SIG-M5 (cell line): Measurements from ENCODE around the gene PDE11A.
"Not testable (repeated sequence)": the region's sequence is repeated elsewhere in the genome, so short reads cannot be mapped to it uniquely, and the experiment has no call there.

Experiments
- DNase-seq: peaks from one replicate; lab custom pipeline; 2025; lab: John Stamatoyannopoulos, UW

The PDE11A gene

GRCh38 chr2:178072383-178073301 is at the start of gene PDE11A:
TSS of gene PDE11A (minus strand) at chr2:178072777. CDS start at chr2:178072437, 340 bp downstream.
- no peak for DNase-seq

DNA sequence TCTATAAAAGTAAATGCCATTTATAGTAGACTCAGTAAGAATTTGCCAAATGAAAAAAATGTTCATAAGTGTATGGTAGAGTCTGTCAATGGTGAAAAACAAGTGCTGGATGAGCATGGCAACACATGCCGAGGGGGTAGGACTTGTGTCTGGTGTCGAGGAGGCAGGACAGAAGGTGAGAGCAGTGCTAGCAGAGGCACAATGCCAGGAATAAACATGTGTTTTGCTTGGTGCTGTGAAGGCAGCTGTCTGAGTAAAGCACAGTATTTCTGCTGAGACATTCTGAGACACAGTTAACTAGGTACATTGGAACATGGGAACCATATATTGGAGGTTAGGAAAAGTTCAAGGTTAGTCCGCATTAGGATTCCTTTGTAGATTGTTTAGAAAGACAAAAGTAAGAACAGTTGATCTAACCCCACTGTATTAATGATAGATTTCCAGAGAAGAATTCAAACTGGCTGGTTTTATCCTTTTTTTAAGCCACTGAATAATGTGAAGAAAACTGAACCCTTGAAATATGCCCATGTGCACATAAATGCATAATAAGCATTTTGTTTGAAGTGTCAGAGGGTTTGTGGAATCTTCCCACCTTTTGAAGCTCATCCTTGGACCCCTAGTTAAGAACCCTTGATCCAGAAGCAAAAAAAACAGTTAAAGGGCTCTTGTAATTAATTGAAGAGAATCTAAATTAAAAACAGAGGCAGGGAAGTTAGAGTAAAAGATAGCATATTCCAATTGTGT is 46.8 kb upstream of the PDE11A start:
- no peak for DNase-seq

DNA sequence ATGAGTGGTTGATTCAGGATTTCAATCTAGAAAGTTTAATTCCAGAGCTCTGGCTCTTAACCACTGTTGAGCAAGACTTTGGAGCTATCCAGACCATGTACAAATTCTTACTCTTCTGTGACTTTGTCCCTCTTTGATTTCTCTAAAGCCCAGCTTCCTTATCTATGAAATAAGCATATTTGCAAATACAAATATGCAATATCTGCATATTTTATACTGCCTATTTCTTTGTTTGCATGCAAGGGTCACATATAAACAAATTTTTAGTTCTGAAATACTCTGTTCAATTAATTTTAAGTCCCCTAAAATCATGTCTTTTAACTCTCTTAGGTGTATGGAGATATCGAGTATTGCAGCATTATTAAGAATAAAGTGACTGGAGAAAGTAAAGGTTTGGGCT is 45.1 kb upstream of the PDE11A start:
- no peak for DNase-seq

GRCh38 chr2:178115271-178115670 is 42.7 kb upstream of the PDE11A start:
- no peak for DNase-seq

DNA sequence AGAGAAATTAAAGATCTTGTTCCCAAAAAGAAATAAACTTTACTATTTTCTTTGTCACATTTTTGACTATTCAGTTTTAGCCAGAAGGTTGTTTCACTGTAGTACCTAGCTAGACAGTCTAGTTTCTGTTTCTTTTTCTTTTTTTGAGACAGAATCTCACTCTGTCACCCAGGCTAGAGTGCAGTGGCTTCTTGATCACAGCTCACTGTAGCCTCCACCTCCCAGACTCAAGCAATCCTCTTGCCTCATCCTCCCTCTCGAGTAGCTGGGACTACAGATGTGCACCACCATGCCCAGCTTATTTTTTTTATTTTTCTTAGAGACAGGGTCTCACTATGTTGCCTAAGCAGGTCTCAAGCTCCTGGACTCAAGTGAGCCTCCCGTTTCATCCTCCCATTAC is 41.9 kb upstream of the PDE11A start:
- no peak for DNase-seq

DNA sequence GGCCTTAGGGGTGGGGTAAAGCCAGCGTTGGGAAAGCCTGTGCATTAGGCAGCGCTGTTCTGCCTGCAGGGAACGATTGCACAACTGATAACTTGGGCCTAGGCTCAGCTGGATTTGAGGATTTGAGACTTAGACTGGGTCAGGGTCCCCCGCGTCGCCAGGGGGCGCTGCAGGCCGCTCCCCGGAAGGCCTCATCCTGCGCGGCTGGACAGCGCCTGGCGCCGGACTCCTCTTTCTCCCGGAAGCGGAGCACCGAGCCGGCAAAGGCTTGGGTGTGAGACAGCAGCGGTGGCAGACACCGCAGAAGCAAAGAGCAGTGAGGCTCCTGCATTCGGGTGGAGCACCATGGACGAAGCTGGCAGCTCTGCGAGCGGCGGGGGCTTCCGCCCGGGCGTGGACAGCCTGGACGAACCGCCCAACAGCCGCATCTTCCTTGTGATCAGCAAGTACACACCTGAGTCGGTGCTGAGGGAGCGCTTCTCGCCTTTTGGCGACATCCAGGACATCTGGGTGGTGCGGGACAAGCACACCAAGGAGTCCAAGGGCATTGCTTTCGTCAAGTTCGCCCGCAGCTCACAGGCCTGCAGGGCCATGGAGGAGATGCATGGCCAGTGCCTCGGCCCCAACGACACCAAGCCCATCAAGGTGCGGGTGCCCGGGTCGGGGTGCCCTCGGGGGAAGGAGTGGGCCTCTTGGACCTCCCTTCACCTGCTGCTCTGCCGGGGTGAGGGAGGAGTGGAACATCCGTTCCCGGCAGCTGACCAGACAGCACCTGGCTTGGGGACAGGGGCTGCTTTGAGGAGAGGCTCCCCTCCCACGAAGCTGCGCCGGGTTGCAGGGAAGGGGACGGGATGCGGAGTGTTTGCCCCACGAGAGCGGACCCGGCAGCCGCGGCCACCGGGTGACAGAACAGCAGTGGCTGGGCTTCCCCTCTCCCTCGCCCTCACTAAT is 39.9 kb upstream of the PDE11A start, which contains the start of gene RBM45:
TSS of gene RBM45 (plus strand) at position 236 of the 951 bp plus-strand sequence. CDS start at position 346, 110 bp downstream.
- peak; percentile 51 for DNase-seq

GRCh38 chr2:178111743-178112142 is 39.2 kb upstream of the PDE11A start:
- no peak for DNase-seq

DNA sequence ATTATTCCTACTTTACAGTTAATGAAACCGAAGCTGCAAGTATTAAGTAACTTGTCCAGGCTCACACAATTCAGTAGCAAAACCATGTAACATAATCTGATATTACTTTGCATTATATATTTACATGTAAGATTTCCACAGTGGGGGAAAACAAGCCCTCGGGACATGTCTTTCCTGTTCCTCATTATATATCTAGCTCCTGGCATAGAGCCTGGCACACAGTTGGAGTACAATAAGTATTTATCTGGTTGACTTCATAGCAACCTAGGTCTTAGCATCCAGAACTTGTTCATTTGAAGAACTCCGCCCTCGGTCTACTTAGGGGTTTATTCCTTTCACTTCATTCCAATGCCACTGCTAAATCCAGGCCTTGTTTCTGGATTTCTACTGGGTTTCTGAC is 38.1 kb upstream of the PDE11A start:
- no peak for DNase-seq

- no peak for DNase-seq
Measured at GRCh38 chr2:178109813-178110212, 37.2 kb upstream of the PDE11A start.

DNA sequence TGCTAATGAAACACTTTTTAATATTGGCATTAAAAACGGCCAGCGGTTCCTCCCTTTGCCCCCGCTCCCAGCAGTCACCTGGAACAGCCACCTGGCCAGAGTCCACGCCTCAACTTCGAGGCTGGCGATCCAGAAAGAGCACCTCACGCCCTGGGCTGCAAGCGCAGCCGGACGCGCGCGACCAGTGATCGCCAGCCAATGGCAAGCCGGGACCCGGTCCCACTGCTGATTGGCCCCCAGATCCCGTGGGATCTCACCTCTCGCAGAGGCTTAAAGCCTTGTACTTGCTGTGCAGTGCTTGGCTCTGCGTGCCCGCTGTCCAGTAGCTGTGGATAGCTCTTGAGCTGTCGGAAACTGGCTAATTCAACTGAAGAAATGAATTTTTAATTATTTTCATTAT is 35.6 kb upstream of the PDE11A start:
- no peak for DNase-seq

GRCh38 chr2:178106053-178106452 is 33.5 kb upstream of the PDE11A start:
- no peak for DNase-seq

DNA sequence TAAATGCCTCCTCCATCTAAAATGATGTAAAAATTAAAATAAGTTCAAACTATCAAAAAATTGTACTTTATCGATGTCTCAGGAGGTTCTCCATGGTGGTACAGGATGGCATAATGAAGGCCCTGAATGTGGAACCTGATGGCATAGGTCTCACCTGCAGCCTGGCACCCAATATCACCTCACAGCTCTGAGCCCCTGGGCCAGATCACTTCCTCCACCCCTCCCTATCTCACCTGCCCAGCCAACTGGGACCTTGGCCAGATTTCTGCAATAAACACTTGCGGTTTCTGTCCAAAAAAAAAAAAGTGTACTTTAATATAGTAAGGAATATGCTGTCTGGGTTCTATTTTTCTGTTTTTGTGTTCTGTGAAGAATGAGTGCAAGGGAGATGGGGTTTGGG is 33.0 kb upstream of the PDE11A start:
- DNase-seq, result no peak

- DNase-seq, result no peak
Measured at GRCh38 chr2:178101321-178102079, 28.9 kb upstream of the PDE11A start.

GRCh38 chr2:178093471-178093870 is 20.9 kb upstream of the PDE11A start:
- no peak for DNase-seq

DNA sequence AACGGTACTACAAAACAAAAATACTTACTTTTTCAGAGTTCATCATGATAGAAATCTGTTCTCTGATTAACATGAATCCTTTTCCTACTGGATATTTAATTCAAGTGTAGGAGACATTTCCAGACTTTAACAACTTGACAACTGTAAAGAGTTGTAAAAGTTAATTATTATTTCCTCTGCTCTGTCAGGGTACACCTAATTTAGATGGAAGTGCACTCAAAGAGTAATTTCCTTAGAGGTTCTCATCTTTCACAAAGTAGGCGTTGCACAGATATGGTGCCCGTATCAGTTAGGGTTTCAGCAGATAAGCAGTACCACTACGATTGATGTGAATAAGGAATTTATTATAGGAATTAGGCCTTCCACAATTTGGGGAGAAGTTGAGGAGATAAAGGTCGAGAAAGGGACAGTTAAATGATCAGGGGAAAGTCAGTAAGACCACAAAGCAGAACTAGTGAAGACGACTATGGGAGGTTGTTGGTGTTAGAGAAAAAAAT is 16.2 kb upstream of the PDE11A start:
- DNase-seq, result no peak

- DNase-seq, result no peak
Measured at GRCh38 chr2:178084273-178084672, 11.7 kb upstream of the PDE11A start.

DNA sequence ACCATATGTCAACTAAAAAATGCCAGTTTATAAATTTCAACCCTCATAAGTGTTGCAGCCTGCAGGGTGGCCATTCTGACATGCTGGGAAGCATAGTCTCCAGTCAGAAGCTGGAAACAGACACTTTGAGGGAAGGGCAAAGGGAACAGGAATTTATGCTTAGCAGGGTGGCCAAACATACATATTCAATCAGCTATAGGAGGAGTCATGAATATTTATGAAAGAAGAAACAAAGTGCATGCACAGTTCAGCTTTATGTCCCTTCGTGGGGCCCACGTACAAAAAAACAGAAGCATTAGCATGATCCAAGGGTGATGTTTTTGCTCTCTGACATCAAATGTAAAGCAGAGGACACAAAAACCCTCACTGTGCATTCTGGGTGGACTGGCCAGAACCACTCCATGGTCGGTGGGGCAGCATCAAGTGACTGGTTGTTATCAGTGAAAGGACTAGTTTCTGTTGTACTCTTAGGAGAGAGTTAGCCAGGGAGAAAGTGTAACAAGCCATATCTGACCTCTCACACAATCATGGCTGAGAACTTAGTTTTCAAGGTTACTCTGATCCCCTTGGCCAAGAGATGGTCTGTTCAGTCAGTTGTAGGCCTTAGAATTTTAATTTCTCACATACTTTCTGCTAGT is 9.9 kb upstream of the PDE11A start:
- no peak for DNase-seq

DNA sequence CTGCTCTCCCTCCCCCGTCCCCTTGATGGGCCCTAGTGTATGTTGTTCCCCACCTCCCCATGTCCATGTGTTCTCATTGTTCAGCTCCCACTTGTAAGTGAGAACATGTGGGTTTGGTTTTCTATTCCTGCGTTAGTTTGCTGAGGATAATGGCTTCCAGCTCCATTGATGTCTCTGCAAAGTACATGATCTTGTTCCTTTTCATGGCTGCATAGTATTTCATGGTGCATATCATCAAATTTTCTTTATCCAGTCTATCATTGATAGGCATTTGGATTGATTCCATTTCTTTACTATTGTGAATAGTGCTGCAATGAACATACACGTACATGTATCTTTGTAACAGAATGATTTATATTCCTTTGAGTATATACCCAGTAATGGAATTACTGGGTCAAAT is 6.7 kb upstream of the PDE11A start:
- not testable (repeated sequence) for DNase-seq

DNA sequence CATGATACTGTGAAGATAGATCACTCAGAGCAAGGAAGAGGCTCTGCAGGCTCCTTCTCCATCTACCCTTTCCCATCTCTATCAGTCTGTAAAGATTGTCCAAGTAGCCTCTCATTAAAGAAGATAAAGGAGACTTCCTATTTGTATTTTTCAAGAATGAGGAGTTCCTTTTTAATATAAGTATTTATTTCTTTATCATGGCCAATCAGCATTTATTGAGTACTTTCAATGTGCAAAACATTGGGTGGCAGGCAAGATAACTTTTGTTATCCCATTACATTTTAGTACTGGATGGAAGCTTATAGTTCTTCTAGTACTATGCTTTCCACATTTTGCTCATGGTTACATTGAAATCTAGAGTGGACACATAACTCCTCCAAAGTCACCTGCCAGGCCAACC is 3.6 kb upstream of the PDE11A start:
- DNase-seq, result no peak

- no peak for DNase-seq
Measured at GRCh38 chr2:178075006-178075326, 2.4 kb upstream of the PDE11A start.
